A549 (cell line): ENCODE measurements around the gene ZXDC.

Experiments
- BHLHE40 ChIP-seq: IDR thresholded peaks from 2 replicates; pipeline ENCODE4 v1.6.1; 2012; ENCODE audit warnings: low read depth, low read length, inconsistent platforms
- CTCF ChIP-seq: fragments of >200 bp; sonication (Bioruptor Twin); formaldehyde crosslinking; IDR thresholded peaks from 3 replicates; pipeline ENCODE4 v1.5.1; 2016
- HDAC2 ChIP-seq: fragments of 200-600 bp; sonication (generic); IDR thresholded peaks from 2 replicates; pipeline ENCODE4 v1.6.1; 2016
- MAX ChIP-seq: IDR thresholded peaks from 2 replicates; pipeline ENCODE4 v1.6.1; 2012
- MYC ChIP-seq: IDR thresholded peaks from 2 replicates; pipeline ENCODE4 v1.6.1; 2012; ENCODE audit warnings: mild to moderate bottlenecking, inconsistent platforms, low read length, improper control_type of control experiment, borderline replicate concordance
- POLR2AphosphoS2 ChIP-seq: conservative IDR thresholded peaks from 2 replicates; pipeline ENCODE4 v1.6.1; 2012; ENCODE audit warnings: low read length, improper control_type of control experiment, inconsistent platforms
- REST ChIP-seq: fragments of 200-600 bp; sonication (generic); IDR thresholded peaks from 2 replicates; pipeline ENCODE4 v1.6.1; 2016; ENCODE audit warnings: antibody characterized with exemption, mild to moderate bottlenecking, moderate library complexity
- RFX5 ChIP-seq: fragments of 450-650 bp; IDR thresholded peaks from 2 replicates; pipeline ENCODE4 v1.7.1; 2014; ENCODE audit warnings: antibody characterized with exemption, mild to moderate bottlenecking, moderate library complexity

- TF ChIP-seq POLR2AphosphoS2 (no peak), MAX (no peak), MYC (no peak), REST (no peak), CTCF (no peak), RFX5 (no peak), HDAC2 (no peak), BHLHE40 (no peak)
Observed at GRCh38 chr3:126499401-126499800, 23.7 kb upstream of the ZXDC start.
